Activated T-cell treated with anti-CD3 and anti-CD28 coated beads for 48 hours (primary cell): Measurements from ENCODE around the gene FOCAD.

Experiments
- DNase-seq: peaks from one replicate; pipeline ENCODE4 v3.0.0-alpha.2; 2020; ENCODE audit warnings: low read depth

FOCAD gene

DNA sequence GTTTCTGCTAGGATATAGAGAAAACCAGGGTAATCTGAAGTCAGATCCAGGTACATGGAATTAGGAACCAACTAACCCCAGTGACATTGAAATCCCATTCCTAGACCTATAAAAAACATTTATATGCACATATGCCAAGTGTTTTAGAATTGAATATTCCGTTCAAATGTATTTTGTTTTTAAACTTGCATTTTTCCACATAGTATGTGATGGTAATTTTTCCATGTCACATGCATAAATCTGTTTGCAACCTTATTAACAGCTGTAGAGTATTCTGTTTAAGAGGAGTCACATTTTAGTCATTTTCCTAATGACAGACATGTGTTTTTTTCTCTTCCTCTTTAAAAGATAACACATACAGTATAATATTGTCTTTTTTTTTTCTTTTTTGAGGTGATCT, 50.2 kb downstream of the FOCAD start:
- DNase-seq = no peak

DNA sequence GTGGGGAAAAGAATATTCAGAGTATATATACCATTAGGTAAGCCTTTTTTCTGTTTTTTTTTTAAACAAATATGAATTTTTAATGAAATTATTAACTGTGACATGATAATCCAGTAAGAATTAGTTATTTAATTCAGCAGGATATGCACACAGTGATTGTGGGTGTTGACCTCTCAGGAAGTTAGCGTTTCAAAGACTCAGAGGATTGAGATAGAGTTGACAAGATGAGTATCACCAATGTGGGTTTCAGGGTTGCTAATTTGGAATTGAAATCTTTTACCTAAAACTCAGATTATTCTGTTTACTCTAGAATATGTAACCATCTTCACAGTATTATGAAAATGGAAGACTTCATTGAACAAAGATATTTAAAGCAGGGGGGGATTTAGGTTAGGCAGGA, 56.2 kb downstream of the FOCAD start:
- DNase-seq = no peak

GRCh38 chr9:20740929-20741582, 57.0 kb downstream of the FOCAD start:
- DNase-seq = no peak

GRCh38 chr9:20742833-20743232, 58.8 kb downstream of the FOCAD start:
- no peak for DNase-seq

DNA sequence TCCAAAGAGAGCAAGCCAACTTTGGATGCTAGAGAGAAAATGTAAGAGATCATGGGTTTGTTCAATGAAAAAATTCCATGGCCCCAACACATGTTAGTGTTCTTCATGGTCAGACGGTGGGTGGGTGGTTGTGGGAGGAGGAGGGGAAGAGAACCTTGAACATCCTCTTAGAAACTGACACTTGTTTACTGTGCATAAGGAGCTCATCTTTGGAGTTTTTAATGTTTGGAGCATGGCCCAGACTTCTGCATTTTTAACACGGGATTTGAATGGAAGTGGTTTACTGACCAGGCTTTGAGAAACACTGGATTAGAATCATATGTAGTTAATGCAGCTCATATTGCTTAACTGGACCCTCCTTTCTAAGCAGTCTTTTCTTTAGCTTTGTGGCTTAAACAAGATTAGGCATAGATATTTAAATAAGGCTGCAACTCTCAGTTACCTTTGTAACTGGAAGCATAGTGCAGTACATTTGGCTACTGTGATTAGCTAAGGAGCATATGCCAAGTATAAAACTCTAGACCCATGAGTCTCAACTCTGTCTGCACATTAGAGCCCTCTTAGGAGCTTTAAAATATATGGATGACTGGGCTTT, 60.1 kb downstream of the FOCAD start:
- no peak for DNase-seq

DNA sequence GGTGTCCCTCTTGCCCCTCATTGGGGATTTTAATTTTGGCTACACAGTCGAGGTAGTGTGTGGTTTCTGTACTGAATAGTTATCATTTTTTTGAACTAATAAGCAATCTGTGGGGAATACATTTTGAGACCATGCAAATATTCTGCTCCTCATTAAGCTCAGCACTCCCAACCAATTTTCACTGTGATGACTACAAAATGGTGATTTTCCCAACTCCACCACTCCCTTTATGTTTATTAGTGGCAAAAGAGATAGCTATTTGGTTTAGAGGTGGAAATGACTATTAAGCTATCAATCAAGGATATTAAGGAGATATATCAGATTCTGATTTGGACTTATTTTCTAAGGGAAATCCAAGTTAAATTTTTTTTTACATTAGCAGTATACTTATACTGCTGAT, 62.9 kb downstream of the FOCAD start:
- no peak for DNase-seq

DNA sequence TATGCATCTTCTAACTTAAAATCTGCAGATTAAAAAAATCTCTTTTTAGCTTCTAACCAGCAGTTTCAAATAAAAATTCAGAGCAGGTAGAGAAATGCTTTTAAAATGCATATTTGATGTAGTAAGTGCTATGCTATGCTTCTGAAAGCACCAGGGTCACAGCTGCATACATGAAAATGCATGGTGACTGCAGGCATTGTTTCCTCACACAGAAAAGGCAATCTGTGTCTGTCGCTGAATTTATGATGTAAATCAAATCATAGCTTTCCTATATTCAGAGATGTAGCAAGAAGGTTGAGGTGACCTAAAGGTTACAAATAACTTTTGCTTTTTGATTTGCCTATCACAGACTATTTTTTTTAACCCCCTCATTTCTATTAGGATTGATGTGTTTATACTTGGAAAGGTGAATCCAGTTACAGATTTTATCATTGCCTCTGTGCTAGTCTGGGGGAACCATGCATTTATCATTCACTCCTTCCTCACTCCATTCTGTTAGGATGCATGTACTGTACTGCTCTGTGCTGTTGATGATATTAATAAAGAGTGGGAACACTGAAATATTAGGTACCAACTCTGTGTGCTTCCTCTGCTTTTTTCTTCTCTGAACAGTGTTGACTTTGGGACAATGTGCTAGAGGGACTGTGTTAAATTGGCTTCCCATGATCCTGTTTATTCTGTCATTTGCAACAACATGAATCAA, 65.6 kb downstream of the FOCAD start:
- DNase-seq = no peak

GRCh38 chr9:20753761-20754160, 69.7 kb downstream of the FOCAD start:
- DNase-seq = no peak

DNA sequence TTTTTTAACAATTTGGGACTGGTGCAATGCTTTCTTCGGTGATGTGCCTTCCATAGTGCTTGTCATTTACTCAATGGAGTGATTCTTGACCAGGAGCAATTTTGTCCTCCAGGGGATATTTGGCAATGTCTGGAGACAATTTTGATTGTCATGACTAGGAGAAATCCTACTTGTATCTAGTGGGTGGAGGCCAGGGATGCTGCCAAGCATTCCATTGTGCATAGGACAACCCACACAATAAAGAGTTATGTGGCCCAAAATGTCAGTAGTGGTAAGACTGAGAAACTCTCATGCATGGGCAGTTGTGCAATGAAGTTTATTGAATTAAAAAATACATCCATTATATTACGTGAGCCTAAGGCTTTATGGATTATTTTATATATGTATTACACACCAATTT, 70.5 kb downstream of the FOCAD start:
- no peak for DNase-seq

GRCh38 chr9:20760246-20760891, 76.3 kb downstream of the FOCAD start:
- DNase-seq = no peak

GRCh38 chr9:20770947-20771346, 86.9 kb downstream of the FOCAD start:
- DNase-seq = no peak

- DNase-seq = no peak
Measured at GRCh38 chr9:20771729-20772128, 87.7 kb downstream of the FOCAD start.

- DNase-seq = no peak
Measured at GRCh38 chr9:20775683-20776082, 91.6 kb downstream of the FOCAD start.

DNA sequence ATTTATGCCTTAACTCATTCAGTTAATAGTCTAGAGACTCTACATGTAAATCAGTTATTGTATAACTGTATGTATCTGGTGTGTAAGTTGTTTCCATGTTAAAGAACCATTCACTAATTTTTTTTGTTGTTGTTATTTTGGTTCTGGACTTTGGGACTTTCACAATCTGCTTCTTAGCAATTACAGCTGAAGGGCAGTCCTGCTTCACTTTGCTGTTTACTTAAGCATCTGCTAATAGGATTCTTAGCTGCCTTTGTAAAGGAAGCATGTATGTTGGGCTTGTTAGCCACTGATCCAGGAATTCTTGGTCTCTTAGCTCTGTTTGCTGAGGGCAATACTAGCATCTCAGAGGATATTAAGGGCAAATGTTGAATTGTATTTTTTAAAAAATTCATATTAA, 97.0 kb downstream of the FOCAD start:
- no peak for DNase-seq

DNA sequence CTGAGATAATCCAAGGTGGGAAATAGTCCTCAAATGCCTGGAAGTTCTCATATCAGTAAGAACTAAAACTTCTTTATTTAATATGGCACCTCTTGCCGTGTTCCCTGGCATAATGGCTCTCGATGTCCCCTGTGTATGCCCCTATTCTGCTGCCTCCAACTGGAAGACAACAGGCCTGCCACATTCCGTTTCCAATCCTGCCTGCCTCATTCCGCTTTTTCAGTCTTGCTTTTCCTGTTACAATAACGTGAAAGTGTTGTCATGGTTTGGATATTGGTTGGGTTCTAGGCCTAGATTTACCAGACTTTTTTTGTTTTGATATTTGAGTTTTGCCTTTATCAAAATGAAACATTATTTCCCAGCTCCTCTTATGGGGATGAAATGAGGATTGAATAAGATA, 98.2 kb downstream of the FOCAD start:
- DNase-seq = no peak

GRCh38 chr9:20783057-20784038, 99.3 kb downstream of the FOCAD start:
- DNase-seq = no peak

DNA sequence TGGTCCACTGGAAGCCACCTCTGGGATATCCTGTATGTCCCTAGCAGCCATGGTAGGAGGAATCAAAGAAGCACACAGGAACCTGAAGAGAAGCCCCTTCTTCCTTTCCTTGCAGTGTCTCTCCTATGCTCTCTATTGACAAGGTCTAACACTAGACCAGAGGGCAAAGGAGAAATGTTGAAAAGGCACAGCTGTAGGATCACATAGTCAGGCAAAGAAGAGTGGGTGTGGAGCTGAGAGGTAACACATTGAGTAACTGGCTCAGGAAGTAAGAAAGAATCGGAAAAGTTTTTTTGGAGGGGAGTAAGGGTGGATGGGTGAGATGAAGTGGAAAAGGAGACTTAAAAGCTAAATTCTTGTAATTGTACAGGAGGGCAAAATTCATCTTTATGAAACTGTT, 100.1 kb downstream of the FOCAD start:
- no peak for DNase-seq

- DNase-seq = no peak
Measured at GRCh38 chr9:20786807-20787206, 102.7 kb downstream of the FOCAD start.

GRCh38 chr9:20788526-20789451, 104.7 kb downstream of the FOCAD start:
- no peak for DNase-seq

DNA sequence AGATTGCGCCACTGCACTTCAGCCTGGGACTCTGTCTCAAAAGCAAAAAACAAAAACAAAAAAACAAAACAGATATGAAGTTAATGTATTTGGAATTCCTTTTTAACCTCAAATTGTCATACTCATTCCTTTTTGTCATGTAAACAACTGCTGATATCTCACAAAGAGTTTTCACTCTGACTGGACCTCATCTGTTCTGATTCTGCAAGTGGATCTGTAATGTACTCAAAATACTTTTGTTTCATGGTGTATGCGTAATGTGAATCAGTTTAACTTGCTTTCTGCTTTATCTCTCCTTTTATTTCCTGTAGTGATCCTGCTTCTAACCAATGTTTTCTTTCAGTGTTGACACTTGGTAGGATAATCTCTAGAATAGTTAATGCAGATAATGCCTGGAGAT, 106.7 kb downstream of the FOCAD start:
- no peak for DNase-seq

GRCh38 chr9:20791682-20792081, 107.6 kb downstream of the FOCAD start:
- DNase-seq = no peak
